Measurements from ENCODE around the gene ARHGEF10L.

- TF ChIP-seq CTCF (IDR thresholded peaks at IDR 0.05) (no peak), EP300 (IDR thresholded peaks at IDR 0.05) (no peak), POLR2A (IDR thresholded peaks at IDR 0.05) (no peak)
Measured at GRCh38 chr1:17665054-17665453, 125.6 kb downstream of the ARHGEF10L start.
